LNCaP clone FGC (cell line): ENCODE measurements around the gene FCAMR.

Experiments
- DNase-seq: peaks from one replicate; pipeline ENCODE4 v3.0.0-alpha.2; 2011; ENCODE audit warnings: low read depth
- H3K4me3 ChIP-seq: 2 replicates; pipeline ENCODE4 v1.5.1; 2011; ENCODE audit warnings: mild to moderate bottlenecking, low read depth, low read length, control low read depth
- CTCF ChIP-seq: IDR thresholded peaks from 2 replicates; pipeline ENCODE4 v1.5.1; 2012; ENCODE audit warnings: mild to moderate bottlenecking; ENCODE audit not compliant: control insufficient read depth, insufficient read depth; ENCODE audit errors: extremely low read depth

FCAMR gene

GRCh38 chr1:206970446-206970845, at the start of gene FCAMR:
Gene FCAMR (minus strand): TSS chr1:206970460. CDS start chr1:206970125, 335 bp downstream.
- DNase-seq, result no peak
- TF ChIP-seq CTCF, result no peak
- H3K4me3 ChIP-seq, result no peak within 1 kb of the TSS

GRCh38 chr1:207019661-207020060, 49.4 kb upstream of the FCAMR start:
- no peak for TF ChIP-seq CTCF
- H3K4me3 ChIP-seq, result no peak overlapping the region
- DNase-seq, result no peak

GRCh38 chr1:207019161-207019560, 48.9 kb upstream of the FCAMR start:
- no peak for DNase-seq
- no peak overlapping the region for H3K4me3 ChIP-seq
- no peak for TF ChIP-seq CTCF

- no peak for DNase-seq
- TF ChIP-seq CTCF, result no peak
- no peak overlapping the region for H3K4me3 ChIP-seq
These were observed 48.4 kb upstream of the FCAMR start for GRCh38 chr1:207018707-207019106.

- H3K4me3 ChIP-seq, result no peak overlapping the region
- no peak for DNase-seq
- TF ChIP-seq CTCF, result no peak
These were observed 47.6 kb upstream of the FCAMR start for GRCh38 chr1:207017615-207018559.

GRCh38 chr1:207015791-207016190, 45.5 kb upstream of the FCAMR start:
- no peak overlapping the region for H3K4me3 ChIP-seq
- TF ChIP-seq CTCF, result no peak

More at GRCh38 chr1:207015791-207016190, 45.5 kb upstream of the FCAMR start:
- DNase-seq, result no peak
